HFFc6 (cell line): ENCODE data around the gene MAP3K9. TPM values are rescaled to one million over a fixed set of nuclear protein-coding genes. Genes with fewer than 3 reads are reported as not detected.
"Not testable (repeated sequence)": the region's sequence is repeated elsewhere in the genome, so short reads cannot be mapped to it uniquely, and the experiment has no call there.

Source experiments
- DNase-seq: peaks from one replicate; pipeline ENCODE4 v3.0.0-alpha.2; 2018
- H3K27ac Mint-ChIP-seq: 2 replicates; pipeline ENCODE4 v1.8.0; 2020; ENCODE audit warnings: mild to moderate bottlenecking, mixed read lengths
- H3K27me3 Mint-ChIP-seq: 2 replicates; pipeline ENCODE4 v1.8.0; 2021; ENCODE audit warnings: mild to moderate bottlenecking, moderate library complexity, mixed read lengths; ENCODE audit not compliant: insufficient read depth
- H3K36me3 Mint-ChIP-seq: 2 replicates; pipeline ENCODE4 v1.8.0; 2021; ENCODE audit warnings: low read depth, mixed read lengths
- H3K4me1 Mint-ChIP-seq: 2 replicates; pipeline ENCODE4 v1.8.0; 2020; ENCODE audit warnings: low read depth, mixed read lengths
- H3K4me3 Mint-ChIP-seq: 2 replicates; pipeline ENCODE4 v1.8.0; 2020; ENCODE audit warnings: mild to moderate bottlenecking, moderate library complexity, mixed read lengths
- H3K9me3 Mint-ChIP-seq: 2 replicates; pipeline ENCODE4 v1.8.0; 2020; ENCODE audit warnings: mild to moderate bottlenecking, mixed read lengths
- total RNA-seq, 6 experiments: library from RNA; stranded (reverse); fragmentation: NEBNext Ultra II Directional; extraction: Animal tissue kit (Norgen Biotek cat#: 25700); gene quantifications; 2 replicates in 1 of 6; 3 replicates in 5 of 6; pipeline ENCODE4 v1.2.3, GENCODE V29; 2021
- TF ChIP-seq, protein P1 (sequence below): fragments of 200-600 bp; sonication (generic); IDR thresholded peaks from 2 replicates; pipeline ENCODE4 v1.5.0; 2021; ENCODE audit warnings: antibody characterized with exemption, mild to moderate bottlenecking

MAP3K9 gene
- total RNA-seq, 6 experiments from 2014 or later, result 0.24 to 0.51 (median 0.31) TPM

DNA sequence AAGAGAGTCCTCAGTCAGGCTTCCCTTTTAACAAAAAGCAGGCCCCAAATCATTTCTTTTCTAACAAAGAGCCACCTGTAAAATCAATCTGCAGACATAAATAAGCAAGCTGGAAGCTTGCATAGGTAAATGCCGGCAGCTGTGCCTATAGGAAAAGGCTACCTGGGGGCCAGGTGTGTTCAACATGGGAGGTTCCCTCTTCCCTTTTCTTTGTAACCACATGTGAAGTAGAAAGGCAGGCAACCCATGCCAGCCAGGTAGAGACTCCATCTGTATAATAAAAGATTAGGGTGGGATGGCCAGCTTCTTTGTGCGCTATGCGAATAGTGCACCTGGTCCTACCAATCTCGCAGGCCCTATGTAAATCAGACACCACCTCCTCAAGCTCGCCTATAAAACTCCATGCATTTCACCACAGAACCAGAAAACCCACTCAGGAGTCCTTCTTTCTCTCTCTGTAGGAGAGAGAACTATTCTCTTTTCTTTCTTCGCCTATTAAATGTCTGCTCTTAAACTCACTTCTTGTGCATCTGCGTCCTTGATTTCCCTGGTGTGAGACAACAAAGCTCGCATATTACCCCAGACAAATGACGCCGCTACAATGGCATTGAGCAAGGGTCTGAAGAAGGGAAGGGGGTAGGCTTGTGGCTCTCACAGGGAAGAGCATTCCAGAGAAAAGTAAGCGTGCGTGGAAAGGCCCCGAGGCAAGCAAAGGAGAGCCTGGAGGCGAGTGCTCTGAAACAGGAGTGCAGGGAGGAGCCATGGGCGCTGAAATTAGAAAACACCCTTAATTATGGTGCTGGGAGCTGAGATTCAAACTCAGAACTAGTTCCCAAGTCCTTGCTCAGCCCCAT is 100.4 kb downstream of the MAP3K9 start:
- no peaks in the 10 kb centered on the region for H3K9me3 Mint-ChIP-seq
- H3K4me3 Mint-ChIP-seq, result no peak overlapping the region
- no peak overlapping the region for H3K27ac Mint-ChIP-seq
- peaks cover 20% of the 10 kb centered on the region for H3K27me3 Mint-ChIP-seq
- peaks cover 21% of the 10 kb centered on the region for H3K4me1 Mint-ChIP-seq
- no peak for DNase-seq
- H3K36me3 Mint-ChIP-seq, result no peaks in the 10 kb centered on the region
- TF ChIP-seq, protein P1, sequence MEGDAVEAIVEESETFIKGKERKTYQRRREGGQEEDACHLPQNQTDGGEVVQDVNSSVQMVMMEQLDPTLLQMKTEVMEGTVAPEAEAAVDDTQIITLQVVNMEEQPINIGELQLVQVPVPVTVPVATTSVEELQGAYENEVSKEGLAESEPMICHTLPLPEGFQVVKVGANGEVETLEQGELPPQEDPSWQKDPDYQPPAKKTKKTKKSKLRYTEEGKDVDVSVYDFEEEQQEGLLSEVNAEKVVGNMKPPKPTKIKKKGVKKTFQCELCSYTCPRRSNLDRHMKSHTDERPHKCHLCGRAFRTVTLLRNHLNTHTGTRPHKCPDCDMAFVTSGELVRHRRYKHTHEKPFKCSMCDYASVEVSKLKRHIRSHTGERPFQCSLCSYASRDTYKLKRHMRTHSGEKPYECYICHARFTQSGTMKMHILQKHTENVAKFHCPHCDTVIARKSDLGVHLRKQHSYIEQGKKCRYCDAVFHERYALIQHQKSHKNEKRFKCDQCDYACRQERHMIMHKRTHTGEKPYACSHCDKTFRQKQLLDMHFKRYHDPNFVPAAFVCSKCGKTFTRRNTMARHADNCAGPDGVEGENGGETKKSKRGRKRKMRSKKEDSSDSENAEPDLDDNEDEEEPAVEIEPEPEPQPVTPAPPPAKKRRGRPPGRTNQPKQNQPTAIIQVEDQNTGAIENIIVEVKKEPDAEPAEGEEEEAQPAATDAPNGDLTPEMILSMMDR, result no peak

DNA sequence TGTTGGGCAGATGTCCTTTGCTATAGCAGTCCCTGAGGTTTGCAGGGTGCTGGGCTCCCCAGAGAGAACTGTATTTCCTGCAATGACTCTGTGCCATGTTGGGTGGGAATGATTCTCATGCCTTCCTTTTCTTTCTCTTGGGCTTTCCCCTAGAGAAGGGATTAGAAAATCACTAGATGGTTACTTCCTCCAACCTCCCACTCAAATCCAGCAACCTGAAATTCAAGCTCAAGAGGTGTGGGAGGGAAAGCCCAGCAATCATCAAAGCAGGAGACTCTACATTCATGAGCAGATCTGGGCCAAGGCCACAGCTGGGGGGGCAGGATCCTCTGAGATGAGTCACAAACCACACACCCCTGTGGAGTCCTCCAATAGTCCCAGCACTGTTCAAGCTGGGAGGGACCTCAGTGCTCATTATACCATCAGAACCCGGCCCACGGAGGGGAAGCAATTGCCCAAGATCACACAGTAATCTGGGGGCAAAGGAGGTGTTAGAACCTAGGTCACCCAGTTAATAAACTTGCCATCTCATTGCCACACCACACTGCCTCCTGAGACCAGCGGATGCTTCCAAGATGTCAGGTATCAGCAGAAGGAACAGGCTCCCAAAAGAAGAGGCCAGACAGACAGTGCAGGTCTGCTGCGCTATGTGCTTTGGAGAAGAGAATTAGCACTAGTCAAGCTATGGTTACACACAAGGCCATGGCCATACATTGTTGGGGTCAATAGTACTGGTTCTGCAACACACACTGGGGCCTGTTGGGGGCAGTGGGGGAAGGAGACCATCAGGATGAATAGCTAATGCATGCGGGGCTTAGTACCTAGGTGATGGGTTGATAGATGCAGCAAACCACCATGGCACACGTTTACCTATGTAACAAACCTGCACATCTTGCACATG is 101.9 kb downstream of the MAP3K9 start:
- Mint-ChIP-seq H3K4me1 (peaks cover 18% of the 10 kb centered on the region), H3K4me3 (no peak overlapping the region), H3K27ac (no peak overlapping the region), H3K9me3 (no peaks in the 10 kb centered on the region), H3K36me3 (no peaks in the 10 kb centered on the region), H3K27me3 (peaks cover 17% of the 10 kb centered on the region)
- TF ChIP-seq, protein P1, result no peak
- peak; percentile 53 for DNase-seq

DNA sequence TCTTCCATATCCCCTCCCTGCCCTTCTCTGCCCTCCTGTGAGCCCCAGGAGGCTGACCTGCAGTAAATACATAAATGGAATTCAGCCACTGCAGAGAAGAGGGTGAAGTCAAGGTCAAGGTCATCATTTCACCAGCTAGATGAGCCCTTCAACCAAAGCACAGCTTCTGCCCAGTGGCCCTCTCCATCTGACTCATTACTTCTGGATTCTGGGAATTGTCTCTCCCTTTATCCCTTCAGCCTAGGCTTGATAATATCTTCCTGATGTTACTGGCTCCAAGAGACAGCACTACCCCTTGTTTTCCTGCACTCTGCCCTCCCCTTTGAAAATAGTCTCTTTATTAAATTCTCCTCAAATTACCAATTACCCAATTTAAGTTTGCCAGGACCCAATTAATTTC is 103.1 kb downstream of the MAP3K9 start:
- peaks cover 18% of the 10 kb centered on the region for H3K4me1 Mint-ChIP-seq
- no peaks in the 10 kb centered on the region for H3K9me3 Mint-ChIP-seq

DNA sequence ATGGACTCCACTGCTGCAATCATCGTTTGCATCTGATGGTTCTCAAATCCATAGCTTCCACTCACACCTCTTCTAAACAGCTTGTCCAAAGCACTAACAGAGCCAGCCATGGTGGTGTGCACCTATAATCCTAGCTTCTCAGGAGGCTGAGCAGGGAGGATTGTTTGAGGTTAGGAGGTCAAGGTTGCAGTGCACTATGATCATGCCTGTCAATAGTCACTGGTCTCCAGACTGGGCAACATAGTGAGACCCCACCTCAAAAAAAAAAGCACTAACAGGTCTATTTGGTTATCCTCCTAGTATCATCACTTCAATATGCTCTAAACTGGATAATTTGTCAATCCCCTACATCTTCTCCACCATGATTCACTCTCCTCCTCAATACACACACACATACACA is 104.4 kb downstream of the MAP3K9 start:
- Mint-ChIP-seq H3K9me3 (no peaks in the 10 kb centered on the region), H3K27me3 (peaks cover 15% of the 10 kb centered on the region), H3K4me1 (peaks cover 18% of the 10 kb centered on the region), H3K27ac (no peak overlapping the region), H3K36me3 (no peaks in the 10 kb centered on the region), H3K4me3 (no peak overlapping the region)
- TF ChIP-seq, protein P1, result no peak
- no peak for DNase-seq

More for the DNA sequence above, 103.1 kb downstream of the MAP3K9 start:
- no peak overlapping the region for H3K4me3 Mint-ChIP-seq
- H3K36me3 Mint-ChIP-seq, result no peaks in the 10 kb centered on the region
- TF ChIP-seq, protein P1, result no peak
- DNase-seq, result no peak
- H3K27ac Mint-ChIP-seq, result no peak overlapping the region
- peaks cover 17% of the 10 kb centered on the region for H3K27me3 Mint-ChIP-seq

DNA sequence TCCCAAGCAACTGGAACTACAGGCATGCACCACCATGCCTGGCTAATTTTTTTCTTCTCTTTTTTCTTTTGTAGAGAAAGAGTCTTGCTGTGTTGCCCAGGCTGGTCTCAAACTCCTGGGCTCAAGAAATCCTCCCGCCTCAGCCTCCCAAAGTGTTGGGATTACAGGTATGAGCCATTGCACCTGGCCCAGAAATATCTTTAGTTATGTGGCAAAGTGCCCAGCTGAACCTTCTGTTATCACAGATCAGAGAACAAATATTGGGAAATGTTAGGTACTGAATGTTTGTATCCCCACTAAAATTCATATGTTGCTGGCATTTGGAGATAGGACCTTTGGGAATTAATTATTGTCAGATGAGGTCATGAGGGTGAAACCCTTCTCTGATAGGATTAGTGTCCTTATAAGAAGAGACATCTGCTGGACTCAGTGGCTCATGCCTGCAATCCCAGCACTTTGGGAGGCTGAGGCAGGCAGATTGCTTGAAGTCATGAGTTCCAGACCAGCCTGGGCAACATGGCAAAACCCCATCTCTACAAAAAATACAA is 105.6 kb downstream of the MAP3K9 start:
- DNase-seq, H3K36me3 Mint-ChIP-seq, H3K4me3 Mint-ChIP-seq, H3K27ac Mint-ChIP-seq, H3K9me3 Mint-ChIP-seq: not testable (repeated sequence)
- peaks cover 22% of the 10 kb centered on the region for H3K4me1 Mint-ChIP-seq
- H3K27me3 Mint-ChIP-seq, result peaks cover 10% of the 10 kb centered on the region
